HT1080 (cell line): ENCODE data around the gene RPUSD3. TPM values are rescaled to one million over a fixed set of nuclear protein-coding genes. Genes with fewer than 3 reads are reported as not detected.
"Not testable (repeated sequence)": the region's sequence is repeated elsewhere in the genome, so short reads cannot be mapped to it uniquely, and the experiment has no call there.

ENCODE experiments used
- DNase-seq: peaks from one replicate; pipeline ENCODE4 v3.0.0-alpha.2; 2015; ENCODE audit warnings: low read depth
- polyA plus RNA-seq, 2 experiments: library from polyadenylated mRNA; depleted of rRNA; stranded (reverse); fragments of >200 nt; gene quantifications; 2 replicates each; pipeline ENCODE4 v1.2.3, GENCODE V29; 2015
- total RNA-seq: library from RNA; depleted of rRNA; stranded (reverse); fragments of >200 nt; shearing (Covaris generic); gene quantifications from 2 replicates; pipeline ENCODE4 v1.2.3, GENCODE V29; 2014; rRNA removed

RPUSD3 gene
- 36.5 and 46.0 TPM in 2 replicates for total RNA-seq
- 46.3 and 47.0 TPM in 2 replicates for polyA plus RNA-seq (2015; cell fraction: cytosol; rRNA removed)
- 38.6 and 44.8 TPM in 2 replicates for polyA plus RNA-seq (2015; cell fraction: nucleus; rRNA removed)

- DNase-seq = peak; percentile 91
These were observed at the start of gene RPUSD3 for GRCh38 chr3:9843715-9844438. Gene RPUSD3 (minus strand): TSS chr3:9844008. CDS start chr3:9843990, 18 bp downstream.

DNA sequence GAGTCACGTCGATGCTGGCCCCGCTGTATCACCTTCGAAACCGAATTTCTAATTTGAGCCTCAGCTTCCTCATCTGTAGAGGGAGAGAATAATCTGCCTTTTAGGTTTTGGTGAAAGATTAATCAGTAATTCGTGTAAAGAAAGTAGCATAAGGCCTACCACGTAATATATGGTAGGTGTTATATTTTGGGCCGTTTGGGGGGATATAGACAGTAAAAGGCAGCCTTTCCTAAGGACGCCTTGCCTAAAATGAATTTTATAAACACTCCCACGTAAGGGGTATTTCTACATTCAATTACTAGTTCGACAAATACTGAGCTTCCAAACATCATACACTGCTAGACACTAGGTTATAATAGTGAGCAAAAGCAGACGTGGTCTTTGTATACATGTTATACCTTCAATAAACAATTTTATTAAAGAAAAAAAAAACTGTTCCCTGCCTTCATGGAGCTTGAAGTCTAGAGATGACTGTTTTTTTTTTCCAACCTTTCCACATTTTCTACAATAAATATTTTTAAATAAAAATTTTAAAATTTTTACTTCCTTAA, 47.3 kb upstream of the RPUSD3 start:
- DNase-seq = no peak

DNA sequence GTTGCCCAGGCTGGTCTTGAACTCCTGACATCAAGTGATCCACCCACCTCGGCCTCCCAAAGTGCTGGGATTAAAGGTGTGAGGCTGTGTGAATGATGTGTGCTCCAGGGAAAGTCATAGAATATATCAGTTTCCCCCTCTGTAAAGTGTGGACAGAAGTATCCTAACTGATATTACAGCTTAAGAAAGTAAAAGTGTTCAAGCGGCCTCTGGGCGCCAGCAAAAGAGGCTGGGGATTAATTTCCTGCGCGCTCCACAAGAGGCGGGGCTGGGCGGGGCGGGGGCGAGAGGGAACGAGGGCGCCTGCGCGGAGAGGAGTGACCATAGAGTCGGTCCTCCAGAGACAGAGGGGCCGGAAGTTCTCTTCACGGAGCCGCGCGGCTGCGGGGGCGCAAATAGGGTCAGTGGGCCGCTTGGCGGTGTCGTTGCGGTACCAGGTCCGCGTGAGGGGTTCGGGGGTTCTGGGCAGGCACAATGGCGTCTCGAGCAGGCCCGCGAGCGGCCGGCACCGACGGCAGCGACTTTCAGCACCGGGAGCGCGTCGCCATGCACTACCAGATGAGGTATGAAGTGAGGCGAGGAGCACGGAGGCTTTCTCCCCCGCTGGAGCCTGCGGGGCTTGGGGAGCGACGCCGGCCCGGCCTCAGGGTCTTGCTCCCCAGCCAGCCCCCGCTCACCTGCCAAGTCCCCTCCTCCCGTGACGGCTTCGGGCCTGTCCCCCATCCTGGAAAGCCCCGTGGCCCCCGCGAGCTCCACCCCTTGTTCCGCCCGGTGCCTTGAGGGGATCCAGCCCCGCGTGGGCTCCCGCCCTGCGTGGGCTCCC, 46.7 kb upstream of the RPUSD3 start, which contains the start of gene JAGN1:
JAGN1 (plus strand) TSS at position 362 of the 823 bp plus-strand sequence; CDS start at position 475, 113 bp downstream.
- DNase-seq = peak; percentile 80

GRCh38 chr3:9889405-9889804, 45.6 kb upstream of the RPUSD3 start:
- no peak for DNase-seq

GRCh38 chr3:9888540-9888939, 44.7 kb upstream of the RPUSD3 start:
- DNase-seq = no peak

DNA sequence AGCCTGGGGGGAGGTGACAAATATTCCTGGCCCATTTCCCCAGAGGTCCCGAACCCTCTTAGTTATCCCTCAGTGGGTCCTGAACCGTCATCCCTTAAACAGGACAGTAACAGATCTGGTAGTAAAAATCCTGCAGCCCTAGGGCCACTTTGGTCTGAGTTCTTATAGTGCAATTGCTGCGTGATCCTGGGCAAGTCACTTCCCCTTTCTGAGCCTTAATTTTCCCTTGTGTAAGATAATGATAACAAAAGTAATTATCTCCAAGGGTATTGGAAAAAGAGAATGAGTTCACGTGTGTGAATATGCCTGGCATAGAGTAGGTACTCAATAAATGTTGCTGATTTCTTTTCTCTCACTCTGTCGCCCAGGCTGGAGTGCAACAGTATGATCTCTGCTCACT, 43.7 kb upstream of the RPUSD3 start:
- DNase-seq = no peak

DNA sequence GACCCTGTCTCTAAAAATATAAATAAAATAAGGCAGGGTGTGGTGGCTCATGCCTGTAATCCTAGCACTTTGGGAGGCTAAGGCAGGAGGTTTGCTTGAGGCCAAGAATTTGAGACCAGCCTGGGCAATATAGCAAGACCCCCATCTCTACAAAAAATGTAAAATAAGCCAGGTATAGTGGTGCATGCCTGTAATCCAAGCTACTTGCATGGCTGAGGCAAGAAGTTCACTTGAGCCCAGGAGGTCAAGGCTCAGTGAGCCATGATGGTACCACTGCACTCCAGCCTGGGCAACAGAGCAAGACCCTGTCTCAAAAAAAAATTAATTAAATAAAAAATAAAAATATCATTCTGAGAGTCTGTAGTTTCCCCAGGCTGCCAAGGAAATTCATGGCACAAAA, 42.5 kb upstream of the RPUSD3 start:
- DNase-seq = no peak

- peak; percentile 87 for DNase-seq
These were observed 40.9 kb upstream of the RPUSD3 start for GRCh38 chr3:9884555-9885165.

DNA sequence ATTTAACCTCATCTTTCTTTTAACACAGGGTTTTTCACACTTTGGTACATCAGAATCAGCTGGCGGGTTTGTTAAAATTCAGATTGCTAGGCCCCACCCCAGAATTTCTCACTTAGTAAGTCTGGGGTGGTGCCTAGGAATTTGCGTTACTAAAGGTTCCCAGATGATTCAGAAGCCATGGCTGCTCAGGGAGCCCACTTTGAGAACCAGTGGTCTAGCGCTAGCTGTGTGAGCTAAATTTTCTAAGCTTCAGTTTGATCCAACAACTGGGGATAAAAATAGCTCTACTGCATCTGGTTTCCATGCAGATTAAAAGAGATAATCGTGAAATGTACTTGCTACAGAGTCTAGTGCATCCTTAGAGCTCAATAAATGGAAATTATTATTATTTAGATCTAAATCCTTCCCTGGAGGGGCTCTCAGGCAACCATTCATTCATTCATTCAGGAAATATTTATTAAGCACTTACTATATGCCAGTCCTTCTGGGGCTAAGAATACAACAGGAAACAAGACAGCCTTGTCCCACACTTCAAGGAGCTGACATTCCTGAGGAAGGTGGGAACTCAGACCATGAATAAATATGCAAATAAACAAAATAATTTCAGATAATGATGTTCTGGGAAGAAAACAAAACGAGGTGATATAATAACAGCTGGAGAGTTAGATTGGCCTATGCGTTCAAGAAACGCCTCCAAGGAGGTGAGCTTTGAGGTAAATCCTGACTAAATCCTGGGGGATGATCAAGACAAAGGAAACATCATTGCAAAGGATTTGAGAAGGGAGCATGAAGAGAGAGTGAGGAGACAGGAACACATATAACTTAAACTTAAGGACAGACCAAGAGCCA, 40.1 kb upstream of the RPUSD3 start:
- DNase-seq = no peak

- no peak for DNase-seq
These were observed 37.6 kb upstream of the RPUSD3 start for GRCh38 chr3:9881441-9881840.

GRCh38 chr3:9879830-9880549, 36.2 kb upstream of the RPUSD3 start, which contains the start of gene CIDEC:
Gene CIDEC (minus strand): TSS chr3:9880253. CDS start chr3:9878486, 1,767 bp downstream.
- DNase-seq = no peak

GRCh38 chr3:9878700-9879099, 34.9 kb upstream of the RPUSD3 start:
- no peak for DNase-seq

GRCh38 chr3:9876991-9877390, 33.2 kb upstream of the RPUSD3 start:
- DNase-seq = no peak

GRCh38 chr3:9876255-9876654, 32.4 kb upstream of the RPUSD3 start:
- not testable (repeated sequence) for DNase-seq

DNA sequence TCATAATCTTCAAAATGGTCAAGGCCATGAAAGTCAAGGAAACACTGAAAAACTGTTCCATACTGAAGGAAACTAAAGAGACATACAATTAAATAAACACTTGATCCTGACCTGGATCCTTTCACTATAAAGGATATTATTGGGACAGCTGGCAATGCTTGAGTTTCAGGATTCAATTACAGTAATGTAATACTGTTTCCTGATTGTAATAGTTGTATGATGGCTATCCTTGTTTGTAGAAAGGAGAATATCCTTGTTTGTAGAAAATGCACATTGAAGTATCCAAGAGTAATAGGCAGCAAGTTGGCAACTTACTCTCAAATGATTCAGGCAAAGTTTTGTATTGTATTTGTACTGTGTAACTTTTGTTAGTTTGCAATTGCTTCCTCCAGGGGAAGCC, 31.6 kb upstream of the RPUSD3 start:
- DNase-seq = no peak

GRCh38 chr3:9872067-9872466, 28.3 kb upstream of the RPUSD3 start:
- DNase-seq = peak; percentile 27

GRCh38 chr3:9870978-9871377, 27.2 kb upstream of the RPUSD3 start:
- peak; percentile 65 for DNase-seq

GRCh38 chr3:9869955-9870354, 26.1 kb upstream of the RPUSD3 start:
- no peak for DNase-seq

GRCh38 chr3:9867106-9867505, 23.3 kb upstream of the RPUSD3 start:
- no peak for DNase-seq

- DNase-seq = no peak
These were observed 22.8 kb upstream of the RPUSD3 start for GRCh38 chr3:9866639-9867038.
